HEK293 (cell line): ENCODE results near the gene MXRA8.

Experiments
- CTCF ChIA-PET: fragments of 350-600 bp; formaldehyde crosslinking; extraction: SDS; loops from one replicate; lab custom pipeline; 2021; ENCODE audit warnings: antibody characterized with exemption; lab: Yijun Ruan, JAX
- POLR2A ChIA-PET: fragments of 300-600 bp; formaldehyde crosslinking; extraction: SDS; loops from one replicate; lab custom pipeline; 2020; ENCODE audit warnings: antibody characterized with exemption, inconsistent platforms; lab: Yijun Ruan, JAX
- H3K27ac ChIP-seq: fragments of 200-500 bp; sonication (Bioruptor generic); 2 replicates; pipeline ENCODE4 v1.5.1; 2014; ENCODE audit warnings: low read depth, low read length, control low read depth, inconsistent platforms; ENCODE audit errors: extremely low read depth
- H3K36me3 ChIP-seq, 2 experiments: fragments of 200-500 bp in 1 of 2; sonication (Bioruptor generic) in 1 of 2; 1 replicate in 1 of 2; 2 replicates in 1 of 2; pipeline ENCODE4 v1.5.1; 2014 to 2017; ENCODE audit warnings: inconsistent platforms in 2 of 2, low read length in 2 of 2; ENCODE audit not compliant: control insufficient read depth in 2 of 2, insufficient read depth in 1 of 2
- H3K4me1 ChIP-seq: fragments of 200-500 bp; sonication (Bioruptor generic); 2 replicates; pipeline ENCODE4 v1.5.1; 2014; ENCODE audit warnings: mild to moderate bottlenecking, low read length, inconsistent platforms; ENCODE audit not compliant: control insufficient read depth, insufficient read depth
- H3K4me3 ChIP-seq: 2 replicates; pipeline ENCODE4 v1.5.1; 2011; ENCODE audit warnings: low read depth, mild to moderate bottlenecking, control low read depth, low read length, moderate library complexity
- H3K9me3 ChIP-seq: fragments of 200-500 bp; sonication (Bioruptor generic); 2 replicates; pipeline ENCODE4 v1.5.1; 2014; ENCODE audit warnings: low read depth, low read length, inconsistent platforms; ENCODE audit not compliant: control insufficient read depth, insufficient read depth
- BCL11A ChIP-seq: fragments of 450-650 bp; formaldehyde crosslinking; IDR thresholded peaks from 2 replicates; pipeline ENCODE4 v1.5.1; 2016; ENCODE audit warnings: low read depth, missing biosample characterization, missing genetic modification characterization
- BCL11B ChIP-seq: fragments of 450-650 bp; formaldehyde crosslinking; IDR thresholded peaks from 2 replicates; pipeline ENCODE4 v1.5.1; 2016; ENCODE audit warnings: low read depth, missing biosample characterization, missing genetic modification characterization
- IKZF3 ChIP-seq: fragments of 450-650 bp; IDR thresholded peaks from 2 replicates; pipeline ENCODE4 v1.5.0; 2018; ENCODE audit warnings: missing biosample characterization, mild to moderate bottlenecking, missing genetic modification characterization, moderate library complexity
- KLF1 ChIP-seq: fragments of 450-650 bp; formaldehyde crosslinking; IDR thresholded peaks from 2 replicates; pipeline ENCODE4 v1.5.1; 2016; ENCODE audit warnings: missing biosample characterization, missing genetic modification characterization
- KLF10 ChIP-seq: fragments of 450-650 bp; IDR thresholded peaks from 2 replicates; pipeline ENCODE4 v1.5.1; 2018; ENCODE audit warnings: missing biosample characterization, mild to moderate bottlenecking, missing genetic modification characterization
- MZF1 ChIP-seq: fragments of 450-650 bp; formaldehyde crosslinking; IDR thresholded peaks from 2 replicates; pipeline ENCODE4 v1.5.1; 2017; ENCODE audit warnings: missing biosample characterization, missing genetic modification characterization, borderline replicate concordance
- PRDM10 ChIP-seq: fragments of 450-650 bp; formaldehyde crosslinking; IDR thresholded peaks from 2 replicates; pipeline ENCODE4 v1.5.1; 2016; ENCODE audit warnings: missing biosample characterization, missing genetic modification characterization
- ZBTB1 ChIP-seq: fragments of 450-650 bp; formaldehyde crosslinking; IDR thresholded peaks from 2 replicates; pipeline ENCODE4 v1.5.1; 2016; ENCODE audit warnings: missing biosample characterization, missing genetic modification characterization
- ZBTB20 ChIP-seq: fragments of 450-650 bp; formaldehyde crosslinking; IDR thresholded peaks from 2 replicates; pipeline ENCODE4 v1.5.1; 2016; ENCODE audit warnings: missing biosample characterization, missing genetic modification characterization
- ZFP69B ChIP-seq: fragments of 450-650 bp; formaldehyde crosslinking; IDR thresholded peaks from 2 replicates; pipeline ENCODE4 v1.5.1; 2016; ENCODE audit warnings: missing biosample characterization, missing genetic modification characterization
- ZIC2 ChIP-seq: fragments of 450-650 bp; formaldehyde crosslinking; IDR thresholded peaks from 2 replicates; pipeline ENCODE4 v1.5.1; 2016; ENCODE audit warnings: missing biosample characterization, missing genetic modification characterization
- ZNF19 ChIP-seq: fragments of 450-650 bp; formaldehyde crosslinking; IDR thresholded peaks from 2 replicates; pipeline ENCODE4; 2016; ENCODE audit warnings: missing biosample characterization, missing genetic modification characterization, low read depth
- ZNF214 ChIP-seq: fragments of 450-650 bp; formaldehyde crosslinking; IDR thresholded peaks from 2 replicates; pipeline ENCODE4 v1.5.1; 2017; ENCODE audit warnings: missing biosample characterization, mild to moderate bottlenecking, missing genetic modification characterization, borderline replicate concordance
- ZNF24 ChIP-seq: fragments of 450-650 bp; formaldehyde crosslinking; IDR thresholded peaks from 2 replicates; pipeline ENCODE4 v1.5.1; 2016; ENCODE audit warnings: missing biosample characterization, missing genetic modification characterization
- ZNF280D ChIP-seq: fragments of 450-650 bp; formaldehyde crosslinking; IDR thresholded peaks from 2 replicates; pipeline ENCODE4 v1.5.1; 2016; ENCODE audit warnings: missing biosample characterization, missing genetic modification characterization
- ZNF335 ChIP-seq: fragments of 450-650 bp; formaldehyde crosslinking; conservative IDR thresholded peaks from 2 replicates; pipeline ENCODE4 v1.5.1; 2016; ENCODE audit warnings: missing biosample characterization, missing genetic modification characterization
- ZNF350 ChIP-seq: fragments of 450-650 bp; formaldehyde crosslinking; IDR thresholded peaks from 2 replicates; pipeline ENCODE4 v1.5.0; 2017; ENCODE audit warnings: missing biosample characterization, mild to moderate bottlenecking, missing genetic modification characterization
- ZNF404 ChIP-seq: fragments of 450-650 bp; formaldehyde crosslinking; IDR thresholded peaks from 2 replicates; pipeline ENCODE4 v1.5.1; 2017; ENCODE audit warnings: missing biosample characterization, missing genetic modification characterization
- ZNF529 ChIP-seq: fragments of 450-650 bp; formaldehyde crosslinking; IDR thresholded peaks from 2 replicates; pipeline ENCODE4 v1.5.1; 2017; ENCODE audit warnings: missing genetic modification characterization, missing biosample characterization; ENCODE audit not compliant: insufficient replicate concordance
- ZNF548 ChIP-seq: fragments of 450-650 bp; formaldehyde crosslinking; IDR thresholded peaks from 2 replicates; pipeline ENCODE4 v1.5.1; 2016; ENCODE audit warnings: missing biosample characterization, missing genetic modification characterization
- ZNF561 ChIP-seq: fragments of 450-650 bp; IDR thresholded peaks from 2 replicates; pipeline ENCODE4 v1.5.1; 2018; ENCODE audit warnings: missing biosample characterization, missing genetic modification characterization, borderline replicate concordance
- ZNF610 ChIP-seq: fragments of 450-650 bp; formaldehyde crosslinking; IDR thresholded peaks from 2 replicates; pipeline ENCODE4 v1.5.1; 2016; ENCODE audit warnings: missing biosample characterization, missing genetic modification characterization, borderline replicate concordance
- ZNF624 ChIP-seq: fragments of 450-650 bp; formaldehyde crosslinking; IDR thresholded peaks from 2 replicates; pipeline ENCODE4 v1.5.1; 2017; ENCODE audit warnings: missing biosample characterization, missing genetic modification characterization
- ZNF660 ChIP-seq: fragments of 450-650 bp; IDR thresholded peaks from 2 replicates; pipeline ENCODE4 v1.5.1; 2018; ENCODE audit warnings: missing biosample characterization, mild to moderate bottlenecking, missing genetic modification characterization
- ZNF677 ChIP-seq: fragments of 450-650 bp; IDR thresholded peaks from 2 replicates; pipeline ENCODE4 v1.5.0; 2018; ENCODE audit warnings: missing biosample characterization, mild to moderate bottlenecking, missing genetic modification characterization, moderate library complexity
- ZNF701 ChIP-seq: fragments of 450-650 bp; formaldehyde crosslinking; IDR thresholded peaks from 2 replicates; pipeline ENCODE4 v1.5.1; 2016; ENCODE audit warnings: missing biosample characterization, missing genetic modification characterization
- ZNF785 ChIP-seq: fragments of 450-650 bp; formaldehyde crosslinking; IDR thresholded peaks from 2 replicates; pipeline ENCODE4 v1.5.1; 2016; ENCODE audit warnings: missing biosample characterization, missing genetic modification characterization

The MXRA8 gene

GRCh38 chr1:1349256-1350012, 8.9 kb downstream of the MXRA8 start, which contains the start of gene DVL1 (continued):
- no peak for TF ChIP-seq ZNF280D (tag by site-specific recombination)
- no peak for TF ChIP-seq ZNF785
- peak; percentile 41; the same call in 1 of the 2 replicates for TF ChIP-seq ZIC2
- TF ChIP-seq, all 188 proteins: peak for 13

- no peaks in the 10 kb centered on the region for H3K9me3 ChIP-seq
- H3K27ac ChIP-seq = peak overlapping the region; percentile 87
- peak overlapping the region; percentile 64 for H3K4me3 ChIP-seq
- ChIA-PET POLR2A (interaction anchor here (0.5 to 1.6 kb wide), 8 partner anchors 8 to 92 kb away, joined by 3 to 10 read pairs (median 4); partner anchors contain the start of genes AURKAIP1 and CCNL2), CTCF (interaction anchor here (0.6 to 3.5 kb wide), 6 partner anchors 24 to 190 kb away, joined by 3 to 18 read pairs (median 4); no protein-coding TSS in a partner anchor)
- H3K4me1 ChIP-seq = peaks cover 10% of the 10 kb centered on the region
- peaks cover 0 to 14% of the 10 kb centered on the region in 2 experiments; a peak in 1 of 3 replicates for H3K36me3 ChIP-seq
- TF ChIP-seq ZNF677 (tag by site-specific recombination) (0 out of 2 replicates have a peak, but pooled peaks have one; percentile 10), ZNF561 (no peak; the same call in 1 of the 2 replicates), ZNF350 (tag by site-specific recombination) (no peak), PRDM10 (tag by site-specific recombination) (no peak), ZNF701 (no peak), ZNF785 (no peak), IKZF3 (tag by site-specific recombination) (no peak), ZNF19 (tag by site-specific recombination) (no peak), ZNF24 (tag by site-specific recombination) (no peak), ZNF529 (no peak), BCL11A (tag by site-specific recombination) (peak; percentile 64; the same call in 1 of the 2 replicates), ZNF660 (tag by site-specific recombination) (peak; percentile 17; the same call in 1 of the 2 replicates), ZNF214 (tag by site-specific recombination) (no peak), ZNF404 (no peak), ZNF548 (no peak), ZBTB20 (tag by site-specific recombination) (no peak; the same call in 1 of the 2 replicates), ZNF610 (no peak), MZF1 (no peak), BCL11B (peak; percentile 11), KLF1 (tag by site-specific recombination) (peak; percentile 54), ZBTB1 (tag by site-specific recombination) (0 out of 2 replicates have a peak, but pooled peaks have one; percentile 21), KLF10 (tag by site-specific recombination) (0 out of 2 replicates have a peak, but pooled peaks have one; percentile 18), ZNF335 (tag by site-specific recombination) (peak; percentile 64), ZFP69B (tag by site-specific recombination) (no peak), ZNF624 (tag by site-specific recombination) (no peak)
Measured at GRCh38 chr1:1348420-1349255, 9.7 kb downstream of the MXRA8 start.
